Stimulated activated CD8-positive, alpha-beta memory T cell treated with anti-CD3 and anti-CD28 coated beads, Interleukin-15, amount 100 ng/mL, for 24 hours (primary cell): ENCODE data around the gene NREP.

Experiments used
- DNase-seq: peaks from one replicate; pipeline ENCODE4 v3.0.0-alpha.2; 2020; ENCODE audit warnings: low read depth

Gene NREP

GRCh38 chr5:111765613-111766571 is 8.9 kb upstream of the NREP start:
- no peak for DNase-seq

GRCh38 chr5:111764019-111764418 is 7.0 kb upstream of the NREP start:
- DNase-seq, result no peak

- no peak for DNase-seq
Measured at GRCh38 chr5:111762895-111763294, 5.9 kb upstream of the NREP start.

DNA sequence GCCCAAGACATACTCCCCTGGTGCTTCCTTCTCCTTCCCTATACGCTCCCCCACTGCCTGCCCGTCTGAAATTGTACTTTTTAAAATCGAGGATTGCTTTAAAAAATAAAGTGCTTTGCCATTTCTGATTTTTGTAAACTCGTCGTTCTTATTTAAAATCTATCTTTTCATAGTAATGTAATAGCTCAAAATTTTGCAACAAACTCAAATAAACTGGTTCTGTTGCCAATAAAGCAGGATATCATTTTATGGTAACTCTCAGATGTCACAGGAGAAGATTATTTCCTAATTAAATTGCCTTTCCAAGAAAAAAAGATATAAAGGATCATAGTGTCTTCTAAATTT is 1.3 kb upstream of the NREP start:
- no peak for DNase-seq

GRCh38 chr5:111757355-111758283 is 625 bp upstream of the NREP start:
- DNase-seq, result peak; percentile 52

- DNase-seq, result no peak
Measured at GRCh38 chr5:111755942-111756381, 1.0 kb downstream of the NREP start.

GRCh38 chr5:111755345-111755941 is 1.6 kb downstream of the NREP start:
- no peak for DNase-seq

GRCh38 chr5:111753884-111754589 is 3.0 kb downstream of the NREP start:
- no peak for DNase-seq

- DNase-seq, result no peak
Measured at GRCh38 chr5:111752426-111752965, 4.5 kb downstream of the NREP start.

DNA sequence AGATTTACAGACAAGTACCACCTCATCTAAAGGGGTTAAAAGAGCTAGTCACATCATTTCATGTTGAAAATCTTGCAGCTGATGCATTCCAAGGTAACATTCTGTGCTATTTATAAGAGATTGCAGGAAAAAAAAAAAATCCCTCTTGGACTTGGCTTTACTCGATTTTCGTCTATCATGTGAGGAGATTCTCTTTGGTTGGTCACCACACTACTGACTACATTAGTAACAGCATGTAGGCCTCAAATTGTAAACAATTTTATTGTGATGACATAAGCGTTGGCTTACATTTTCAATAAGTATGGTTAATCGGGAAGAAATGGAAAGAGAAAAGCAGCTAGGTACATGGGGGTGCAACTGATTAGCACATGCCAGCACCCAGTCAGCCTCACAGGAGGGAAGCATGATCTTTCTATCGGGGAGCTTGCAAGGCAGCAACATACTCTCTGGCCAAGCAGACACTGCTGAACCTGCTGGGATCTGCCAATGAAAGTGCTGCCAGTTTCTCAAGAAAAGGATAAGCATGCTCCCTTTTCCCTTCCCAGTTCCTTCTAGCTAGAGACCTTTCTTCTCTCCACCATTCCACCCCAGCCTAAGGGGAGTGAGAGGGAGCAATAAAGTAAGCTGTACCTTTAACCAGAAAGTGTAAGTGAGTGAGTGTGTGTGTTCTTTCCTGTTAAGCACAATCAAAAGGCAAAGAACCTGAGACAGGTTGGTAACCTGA is 7.5 kb downstream of the NREP start:
- DNase-seq, result no peak

GRCh38 chr5:111748304-111748763 is 8.7 kb downstream of the NREP start:
- DNase-seq, result no peak

DNA sequence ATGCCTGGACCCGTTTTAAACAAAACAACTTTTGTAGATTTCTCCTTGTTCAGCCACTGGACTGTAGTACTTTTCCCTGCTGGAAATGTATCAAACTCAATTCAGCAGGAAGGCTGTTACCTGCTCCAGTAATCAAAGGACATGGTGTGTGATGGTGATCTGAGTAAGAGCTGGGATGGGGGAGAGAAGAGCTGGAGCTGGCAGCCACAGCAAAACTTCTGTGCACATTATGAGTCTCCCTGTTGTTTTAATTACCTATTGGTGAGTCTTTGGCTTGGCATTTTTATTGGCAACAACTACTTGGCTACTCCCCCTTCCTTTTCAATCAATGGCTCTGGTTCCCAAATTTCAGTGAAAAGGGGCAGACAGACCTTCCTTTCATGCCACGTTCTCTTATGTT is 9.7 kb downstream of the NREP start:
- DNase-seq, result no peak

DNA sequence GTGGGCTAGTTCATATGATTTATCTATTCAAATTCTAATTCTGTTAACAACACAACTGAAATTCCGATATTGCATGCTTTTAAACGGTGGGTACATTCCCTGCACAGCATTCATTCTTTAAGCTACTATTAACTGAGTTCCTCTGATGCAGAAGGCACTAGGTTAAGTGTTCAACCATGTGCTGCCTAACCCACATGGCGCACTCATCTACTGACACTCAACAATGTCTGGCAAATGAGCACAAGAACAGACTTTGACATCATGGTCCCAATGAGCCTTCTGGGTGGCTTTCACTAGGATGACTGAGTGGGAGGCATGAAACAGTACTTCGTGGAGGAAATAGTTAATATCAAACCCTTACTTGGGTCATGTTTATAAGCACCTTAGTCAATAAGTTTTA is 10.2 kb downstream of the NREP start:
- DNase-seq, result no peak

- DNase-seq, result no peak
Measured at GRCh38 chr5:111745075-111745739, 11.8 kb downstream of the NREP start.

GRCh38 chr5:111744455-111744854 is 12.5 kb downstream of the NREP start:
- no peak for DNase-seq

DNA sequence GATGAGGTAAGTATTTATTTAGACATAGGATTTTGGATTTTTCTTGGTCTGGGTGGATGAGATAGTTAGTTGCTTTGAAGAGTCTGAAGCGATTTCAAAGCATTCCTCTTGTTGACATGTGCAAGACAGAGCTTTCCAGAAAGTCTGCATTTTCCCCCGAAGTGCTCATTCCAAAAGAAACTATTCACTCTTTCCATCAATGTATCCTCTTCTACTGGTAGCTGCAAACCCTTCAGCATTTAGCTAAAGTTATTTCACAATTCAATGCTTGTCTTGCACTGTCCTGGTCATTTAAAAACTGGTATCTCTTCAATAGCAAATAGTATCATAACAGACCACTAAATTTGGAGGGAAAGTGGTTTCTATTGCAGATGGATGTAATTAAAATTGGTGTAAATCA is 13.0 kb downstream of the NREP start:
- no peak for DNase-seq

GRCh38 chr5:111743512-111743911 is 13.5 kb downstream of the NREP start:
- DNase-seq, result no peak

- DNase-seq, result no peak
Measured at GRCh38 chr5:111742177-111742994, 14.6 kb downstream of the NREP start.

GRCh38 chr5:111741278-111741677 is 15.7 kb downstream of the NREP start:
- no peak for DNase-seq
